ENCODE results near the gene DLG5. TPM values are rescaled to one million over a fixed set of nuclear protein-coding genes. Genes with fewer than 3 reads are reported as not detected.

DLG5 gene
- total and polyA plus RNA-seq, 9 of the 15 experiments (the other 6 are each of a cell fraction or from before 2014, with no cell fraction given): 1.4 to 26.8 (median 11.2) TPM

DNA sequence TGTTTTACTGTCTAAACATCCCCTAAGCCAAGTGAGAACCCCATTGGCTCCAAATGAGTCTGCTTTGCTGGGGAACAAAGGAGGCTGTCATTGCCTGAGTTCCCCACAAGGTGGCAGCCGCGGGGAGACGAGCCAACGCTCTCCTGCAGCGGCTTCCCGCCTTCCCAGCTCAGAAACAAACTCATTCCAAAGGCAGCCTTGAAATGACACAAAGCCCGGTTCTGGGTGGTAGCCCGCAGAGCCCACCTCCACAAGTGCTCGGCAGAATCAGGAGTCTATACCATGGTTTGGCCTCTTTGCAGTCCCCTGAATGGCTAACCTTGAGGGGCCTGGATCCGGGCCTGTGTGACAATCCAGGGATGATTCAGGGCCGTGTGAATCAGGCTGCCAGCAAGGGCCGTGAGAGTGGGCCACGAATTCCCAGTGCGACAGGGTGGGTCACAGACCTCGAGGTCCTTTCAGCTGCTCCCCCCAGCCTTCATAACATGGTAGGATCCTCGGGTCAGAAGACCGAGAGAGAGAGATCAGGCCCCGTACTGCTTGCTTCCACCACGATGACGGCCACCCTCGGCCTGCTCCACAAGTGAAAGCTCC is 79.7 kb downstream of the DLG5 start (continued):
- TF ChIP-seq, protein P1, sequence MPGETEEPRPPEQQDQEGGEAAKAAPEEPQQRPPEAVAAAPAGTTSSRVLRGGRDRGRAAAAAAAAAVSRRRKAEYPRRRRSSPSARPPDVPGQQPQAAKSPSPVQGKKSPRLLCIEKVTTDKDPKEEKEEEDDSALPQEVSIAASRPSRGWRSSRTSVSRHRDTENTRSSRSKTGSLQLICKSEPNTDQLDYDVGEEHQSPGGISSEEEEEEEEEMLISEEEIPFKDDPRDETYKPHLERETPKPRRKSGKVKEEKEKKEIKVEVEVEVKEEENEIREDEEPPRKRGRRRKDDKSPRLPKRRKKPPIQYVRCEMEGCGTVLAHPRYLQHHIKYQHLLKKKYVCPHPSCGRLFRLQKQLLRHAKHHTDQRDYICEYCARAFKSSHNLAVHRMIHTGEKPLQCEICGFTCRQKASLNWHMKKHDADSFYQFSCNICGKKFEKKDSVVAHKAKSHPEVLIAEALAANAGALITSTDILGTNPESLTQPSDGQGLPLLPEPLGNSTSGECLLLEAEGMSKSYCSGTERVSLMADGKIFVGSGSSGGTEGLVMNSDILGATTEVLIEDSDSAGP (CRISPR knock-in tag; IDR thresholded peaks at IDR 0.05): no peak
- TF ChIP-seq, protein P2, sequence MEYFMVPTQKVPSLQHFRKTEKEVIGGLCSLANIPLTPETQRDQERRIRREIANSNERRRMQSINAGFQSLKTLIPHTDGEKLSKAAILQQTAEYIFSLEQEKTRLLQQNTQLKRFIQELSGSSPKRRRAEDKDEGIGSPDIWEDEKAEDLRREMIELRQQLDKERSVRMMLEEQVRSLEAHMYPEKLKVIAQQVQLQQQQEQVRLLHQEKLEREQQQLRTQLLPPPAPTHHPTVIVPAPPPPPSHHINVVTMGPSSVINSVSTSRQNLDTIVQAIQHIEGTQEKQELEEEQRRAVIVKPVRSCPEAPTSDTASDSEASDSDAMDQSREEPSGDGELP (CRISPR knock-in tag; IDR thresholded peaks at IDR 0.05; ENCODE audit: borderline replicate concordance): peak; percentile 50; the same call in 1 of the 2 replicates
- no peak for TF ChIP-seq MTA1 (IDR thresholded peaks at IDR 0.05; ENCODE audit: borderline replicate concordance)
- TF ChIP-seq SAFB (IDR thresholded peaks at IDR 0.05; ENCODE audit: borderline replicate concordance, low read depth, low read length): no peak
- no peak for TF ChIP-seq SIN3B (IDR thresholded peaks at IDR 0.05; ENCODE audit: low read depth)
- TF ChIP-seq, protein P3, sequence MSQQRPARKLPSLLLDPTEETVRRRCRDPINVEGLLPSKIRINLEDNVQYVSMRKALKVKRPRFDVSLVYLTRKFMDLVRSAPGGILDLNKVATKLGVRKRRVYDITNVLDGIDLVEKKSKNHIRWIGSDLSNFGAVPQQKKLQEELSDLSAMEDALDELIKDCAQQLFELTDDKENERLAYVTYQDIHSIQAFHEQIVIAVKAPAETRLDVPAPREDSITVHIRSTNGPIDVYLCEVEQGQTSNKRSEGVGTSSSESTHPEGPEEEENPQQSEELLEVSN (IDR thresholded peaks at IDR 0.05; ENCODE audit: borderline replicate concordance in 1 of 2, extremely low read depth in 1 of 2, insufficient read depth in 1 of 2, insufficient read length in 1 of 2, low read depth in 1 of 2, low read length in 1 of 2, poor library complexity in 1 of 2, severe bottlenecking in 1 of 2): peak in 1 of 2 experiments; percentile 81
- TF ChIP-seq STAG1 (CRISPR knock-in tag; IDR thresholded peaks at IDR 0.05; ENCODE audit: borderline replicate concordance): peak; percentile 68; the same call in 1 of the 2 replicates
- TF ChIP-seq, protein P4, sequence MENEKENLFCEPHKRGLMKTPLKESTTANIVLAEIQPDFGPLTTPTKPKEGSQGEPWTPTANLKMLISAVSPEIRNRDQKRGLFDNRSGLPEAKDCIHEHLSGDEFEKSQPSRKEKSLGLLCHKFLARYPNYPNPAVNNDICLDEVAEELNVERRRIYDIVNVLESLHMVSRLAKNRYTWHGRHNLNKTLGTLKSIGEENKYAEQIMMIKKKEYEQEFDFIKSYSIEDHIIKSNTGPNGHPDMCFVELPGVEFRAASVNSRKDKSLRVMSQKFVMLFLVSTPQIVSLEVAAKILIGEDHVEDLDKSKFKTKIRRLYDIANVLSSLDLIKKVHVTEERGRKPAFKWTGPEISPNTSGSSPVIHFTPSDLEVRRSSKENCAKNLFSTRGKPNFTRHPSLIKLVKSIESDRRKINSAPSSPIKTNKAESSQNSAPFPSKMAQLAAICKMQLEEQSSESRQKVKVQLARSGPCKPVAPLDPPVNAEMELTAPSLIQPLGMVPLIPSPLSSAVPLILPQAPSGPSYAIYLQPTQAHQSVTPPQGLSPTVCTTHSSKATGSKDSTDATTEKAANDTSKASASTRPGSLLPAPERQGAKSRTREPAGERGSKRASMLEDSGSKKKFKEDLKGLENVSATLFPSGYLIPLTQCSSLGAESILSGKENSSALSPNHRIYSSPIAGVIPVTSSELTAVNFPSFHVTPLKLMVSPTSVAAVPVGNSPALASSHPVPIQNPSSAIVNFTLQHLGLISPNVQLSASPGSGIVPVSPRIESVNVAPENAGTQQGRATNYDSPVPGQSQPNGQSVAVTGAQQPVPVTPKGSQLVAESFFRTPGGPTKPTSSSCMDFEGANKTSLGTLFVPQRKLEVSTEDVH (IDR thresholded peaks at IDR 0.05; ENCODE audit: low read depth, partially characterized antibody): peak; percentile 41
- TF ChIP-seq SMARCA4 (IDR thresholded peaks at IDR 0.05): no peak
- TF ChIP-seq SLC30A9 (CRISPR knock-in tag; IDR thresholded peaks at IDR 0.05): no peak
- TF ChIP-seq ASH1L (IDR thresholded peaks at IDR 0.05; ENCODE audit: borderline replicate concordance, low read depth, partially characterized antibody): no peak
- TF ChIP-seq TCF7 (IDR thresholded peaks at IDR 0.05; ENCODE audit: borderline replicate concordance): no peak
- no peak for TF ChIP-seq YBX1 (IDR thresholded peaks at IDR 0.05)
- TF ChIP-seq SAP30 (IDR thresholded peaks at IDR 0.05; ENCODE audit: borderline replicate concordance, insufficient read depth, low read depth, low read length, poor library complexity, severe bottlenecking): no peak
- no peak for TF ChIP-seq SAFB2 (IDR thresholded peaks at IDR 0.05; ENCODE audit: borderline replicate concordance, low read depth, low read length, severe bottlenecking)
